Stimulated activated CD8-positive, alpha-beta memory T cell treated with anti-CD3 and anti-CD28 coated beads, Interleukin-2, amount 100 ng/mL, for 1 hour (primary cell): ENCODE measurements around the gene ITPR1.

Source experiments
- DNase-seq, 2 donors: peaks; one replicate each; pipeline ENCODE4 v3.0.0-alpha.2; 2020; ENCODE audit warnings: low read depth in 2 of 2

ITPR1 gene

DNA sequence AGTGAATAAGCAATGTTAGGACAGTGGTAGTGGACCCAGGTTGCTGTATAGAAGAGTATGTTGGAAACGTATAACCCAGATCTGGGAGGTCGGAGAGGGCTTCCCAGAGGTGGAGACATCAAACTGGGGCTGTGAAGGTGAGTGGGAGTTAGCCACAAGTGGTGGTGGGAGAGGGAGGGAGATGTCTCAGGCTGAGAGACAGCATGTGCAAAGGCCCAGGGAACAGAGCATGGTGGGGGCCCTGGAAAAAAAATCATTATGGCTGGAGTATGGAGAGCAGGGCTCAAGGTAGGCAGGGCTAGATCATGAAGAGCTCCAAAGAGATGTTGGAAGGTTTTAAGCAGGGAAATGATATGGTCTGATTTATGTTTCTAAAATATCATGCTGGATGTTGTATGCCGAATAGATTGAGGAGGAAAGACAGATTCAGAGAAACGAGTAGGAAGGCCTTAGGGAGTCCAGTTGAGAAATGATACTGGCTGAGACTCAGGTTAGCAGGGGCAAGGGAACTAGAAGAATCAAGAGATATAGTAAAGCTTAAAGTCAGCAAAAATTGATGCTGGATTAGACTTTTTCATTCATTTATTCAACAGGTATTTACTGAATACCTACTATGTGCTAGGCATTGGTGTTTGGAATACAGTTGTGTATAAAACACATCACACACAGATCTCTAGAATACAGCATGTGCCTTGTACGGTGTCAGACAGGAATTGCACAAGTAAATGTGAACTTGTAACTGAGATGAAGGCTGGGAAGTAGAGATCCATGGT, 17.0 kb downstream of the ITPR1 start:
- no peak for DNase-seq

GRCh38 chr3:4511491-4512262, 18.5 kb downstream of the ITPR1 start:
- DNase-seq: no peak

GRCh38 chr3:4512895-4513616, 19.9 kb downstream of the ITPR1 start:
- DNase-seq: no peak

GRCh38 chr3:4514321-4514720, 21.2 kb downstream of the ITPR1 start:
- no peak for DNase-seq

DNA sequence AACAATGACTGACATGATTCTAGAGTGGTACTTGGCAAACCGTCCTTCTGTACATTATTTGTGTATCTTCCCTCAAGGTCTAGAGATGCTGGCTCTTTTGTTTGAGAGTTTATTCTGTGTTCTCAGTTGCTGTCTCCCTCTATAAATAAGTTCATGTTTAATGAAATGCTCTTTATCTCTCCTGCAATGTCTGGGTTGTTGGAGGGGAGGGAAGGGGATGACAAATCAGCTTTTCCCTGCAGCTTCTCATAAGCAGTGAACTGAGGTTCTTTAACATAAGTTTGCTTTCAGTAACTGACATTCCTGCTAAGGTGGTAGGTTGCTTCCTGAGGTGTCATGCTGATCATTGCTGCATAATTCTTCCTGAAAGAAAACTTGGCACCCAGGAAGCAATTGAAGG, 21.8 kb downstream of the ITPR1 start:
- DNase-seq: no peak

DNA sequence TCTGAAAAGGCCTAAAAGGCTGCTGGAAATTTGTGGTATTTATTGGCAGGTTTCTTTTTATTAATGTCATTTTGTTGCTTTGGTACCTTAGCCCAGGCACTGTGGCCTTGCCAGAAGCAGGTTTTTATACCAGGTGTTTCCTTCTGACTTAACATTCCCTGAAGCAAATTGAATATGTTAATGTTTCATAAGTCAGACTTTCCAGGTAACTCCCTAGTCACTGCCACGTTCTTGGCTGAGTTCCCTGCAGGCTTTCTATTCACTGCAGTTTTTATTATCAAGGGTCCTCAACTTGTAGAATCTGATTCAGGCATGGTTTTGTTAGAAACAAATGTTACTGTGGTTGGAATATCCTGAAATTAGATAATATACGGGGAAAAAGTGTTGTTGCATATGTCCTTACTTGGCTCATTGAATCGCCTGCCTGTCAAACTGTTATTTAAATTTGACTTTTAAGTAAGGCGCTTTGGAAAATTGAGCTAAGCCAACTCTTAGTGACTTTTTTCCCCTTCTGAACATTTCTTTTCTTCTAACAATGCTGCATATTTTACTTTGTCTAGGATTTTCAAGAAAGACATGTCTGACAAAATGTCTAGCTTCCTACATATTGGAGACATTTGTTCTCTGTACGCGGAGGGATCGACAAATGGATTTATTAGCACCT, 22.9 kb downstream of the ITPR1 start:
- DNase-seq: no peak

DNA sequence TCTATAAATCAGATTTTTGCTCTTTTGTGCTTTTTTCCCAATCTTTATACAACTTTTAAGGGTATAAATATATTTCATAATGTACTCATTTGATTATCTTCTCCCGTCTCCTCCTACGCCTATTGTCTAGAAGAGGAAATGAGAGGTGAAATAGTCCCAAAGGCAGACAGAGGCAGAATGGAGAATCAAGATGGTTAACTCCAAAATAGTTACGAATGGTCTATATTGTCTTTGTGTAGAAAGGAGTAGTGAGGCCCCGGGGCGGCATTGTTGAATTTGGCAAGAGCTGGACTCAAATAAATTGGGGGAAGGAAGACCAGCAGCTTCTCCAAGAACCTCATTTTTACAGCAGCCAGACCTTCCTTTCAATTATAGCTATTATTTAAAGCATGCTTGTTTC, 23.9 kb downstream of the ITPR1 start:
- DNase-seq: no peak

GRCh38 chr3:4517643-4518311, 24.6 kb downstream of the ITPR1 start:
- DNase-seq: no peak

DNA sequence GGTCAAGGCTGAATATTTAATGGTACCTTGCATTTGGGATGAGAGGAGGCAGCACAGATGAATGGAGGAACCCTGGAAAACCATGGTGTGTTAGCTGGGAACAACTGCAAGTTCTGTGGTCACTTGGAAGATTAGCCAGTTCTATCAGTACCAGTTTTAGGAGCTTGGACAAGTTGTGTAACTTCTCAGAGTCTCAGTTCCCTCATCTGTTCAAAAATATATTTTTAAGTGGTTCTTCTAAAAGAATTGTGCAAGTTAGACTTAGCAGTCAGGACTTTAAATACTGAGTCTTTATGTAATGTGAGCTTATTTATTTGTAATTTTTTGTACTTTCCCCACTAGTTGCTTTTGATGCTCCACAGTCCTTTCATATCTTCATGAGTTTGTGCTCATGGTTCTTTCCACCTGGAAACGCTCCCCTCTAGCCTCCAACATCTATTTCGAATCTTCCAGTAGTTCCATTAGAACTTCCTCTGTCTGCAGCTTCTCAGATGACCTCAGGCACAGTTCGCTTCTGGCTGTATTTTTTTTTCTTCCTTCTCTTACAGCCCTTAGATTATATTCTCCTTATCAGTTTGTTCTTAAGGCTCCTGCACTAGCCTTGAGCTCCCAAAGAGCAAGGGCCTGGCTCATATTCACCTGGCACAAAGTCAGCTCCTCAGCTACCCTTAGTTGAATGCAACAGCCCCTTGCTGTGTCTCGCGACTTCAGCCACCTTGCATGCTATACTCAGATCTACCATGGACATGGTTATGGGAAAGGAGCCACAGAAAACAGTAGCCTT, 27.1 kb downstream of the ITPR1 start:
- no peak for DNase-seq

- no peak for DNase-seq
Measured at GRCh38 chr3:4522947-4523346, 29.8 kb downstream of the ITPR1 start.

GRCh38 chr3:4523710-4524698, 30.9 kb downstream of the ITPR1 start:
- DNase-seq: no peak

DNA sequence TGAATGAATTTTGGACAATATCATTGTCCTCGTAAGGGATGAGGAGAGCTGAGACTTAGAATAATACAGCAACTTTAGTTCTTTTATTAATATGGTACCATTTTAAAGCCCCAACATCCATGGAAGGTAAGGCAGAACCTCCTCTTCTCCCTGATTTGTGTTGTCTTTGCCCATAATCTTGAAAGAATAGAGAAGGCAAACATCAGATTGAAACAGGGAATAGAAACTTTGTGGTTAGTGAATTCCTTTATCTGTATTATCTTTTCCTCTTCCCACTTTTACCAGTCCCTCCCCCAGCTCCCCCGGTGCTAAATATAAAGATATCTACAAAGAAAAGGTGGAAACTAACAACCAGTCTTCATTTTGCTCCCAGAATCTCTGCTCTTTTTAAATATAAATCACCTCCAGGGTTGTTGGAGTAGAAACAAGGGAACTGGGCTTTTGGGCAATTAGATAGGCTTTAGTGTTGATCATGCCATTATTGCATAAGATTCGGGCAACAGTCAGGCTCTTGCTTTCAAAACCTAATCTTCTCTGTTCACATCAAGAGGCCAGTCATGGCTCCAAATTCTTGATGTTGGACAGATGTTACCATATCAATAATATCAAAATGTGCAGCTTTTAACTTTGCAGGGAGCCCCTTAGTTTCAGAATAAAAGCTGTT, 32.5 kb downstream of the ITPR1 start:
- no peak for DNase-seq

GRCh38 chr3:4528320-4528719, 35.2 kb downstream of the ITPR1 start:
- DNase-seq: no peak

DNA sequence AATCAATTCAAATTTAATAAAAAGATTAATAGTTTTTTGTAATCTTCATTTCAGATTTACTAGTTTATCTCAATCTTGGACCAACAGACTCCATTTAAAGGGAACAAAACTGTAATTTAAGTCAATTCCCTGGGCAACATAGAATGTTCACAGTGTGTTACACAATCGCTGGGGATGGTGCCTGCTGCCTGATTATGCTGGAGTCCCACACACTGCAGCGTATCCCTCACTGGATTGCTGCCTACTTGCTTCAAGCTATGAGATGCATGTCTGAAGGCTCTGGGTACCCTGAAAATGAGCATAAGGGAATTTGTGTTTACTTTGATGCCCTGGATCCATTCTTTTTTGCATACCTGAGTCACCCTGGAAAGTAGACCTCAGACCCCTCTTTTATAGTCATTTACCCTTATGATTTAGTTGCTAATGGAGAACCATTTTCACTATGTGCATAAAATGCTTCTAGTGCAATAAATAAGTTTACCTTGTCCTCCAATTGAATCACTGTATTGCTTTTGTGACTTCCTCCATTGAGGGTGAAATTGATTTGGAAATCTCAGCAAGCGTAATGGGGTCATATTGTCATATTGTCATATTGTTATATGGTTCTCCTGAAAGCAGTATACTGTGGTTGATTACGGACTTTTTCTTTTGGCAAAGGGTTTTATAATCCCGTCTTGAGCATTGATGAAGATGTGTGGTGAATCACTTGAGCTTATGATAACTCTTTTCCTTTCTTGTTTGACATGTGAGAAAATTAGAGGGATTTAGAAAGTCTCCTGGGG, 35.9 kb downstream of the ITPR1 start:
- no peak for DNase-seq

DNA sequence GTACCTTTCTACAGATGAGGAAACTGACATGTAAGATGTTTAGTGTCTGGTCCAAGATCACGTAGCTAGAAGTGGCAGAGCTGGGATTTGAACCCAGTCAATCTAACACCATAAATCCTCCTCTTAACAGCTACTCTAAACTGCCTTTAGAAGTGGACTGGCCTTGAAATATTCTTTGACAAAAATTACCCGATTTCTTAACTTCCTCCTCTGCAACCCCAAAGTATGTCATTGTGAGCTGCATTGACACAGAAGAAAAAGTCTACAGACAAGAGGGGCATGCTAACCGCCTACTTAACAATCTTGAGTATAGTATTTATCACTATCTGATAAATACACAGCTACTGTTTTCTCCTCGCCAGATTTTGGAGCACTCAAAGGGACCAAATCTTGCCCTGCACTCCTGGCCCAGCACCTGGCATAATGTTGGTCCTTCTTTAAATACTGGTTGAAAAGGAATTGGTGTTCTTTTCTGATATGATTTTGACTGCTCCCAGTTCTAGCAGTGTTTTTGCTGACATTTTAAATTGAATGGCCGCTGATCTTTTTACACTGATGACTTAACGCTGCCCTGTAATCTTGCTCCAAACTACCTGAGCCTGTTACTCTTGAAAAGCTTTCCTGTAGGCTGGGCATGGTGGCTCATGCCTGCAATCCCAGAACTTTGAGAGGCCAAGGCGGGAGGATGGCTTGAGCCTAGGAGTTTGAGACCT, 36.9 kb downstream of the ITPR1 start:
- DNase-seq: no peak

GRCh38 chr3:4531478-4532025, 38.4 kb downstream of the ITPR1 start:
- DNase-seq: no peak

GRCh38 chr3:4532535-4533112, 39.5 kb downstream of the ITPR1 start:
- no peak for DNase-seq
